BLaER1 (cell line): ENCODE measurements around the gene RTN4R.
A peak's percentile ranks its signal among the peaks of the same experiment; 100 is the strongest.

Source experiments
- H3K27ac ChIP-seq: shearing (Covaris generic); formaldehyde crosslinking; 2 replicates; pipeline ENCODE4 v1.8.1; 2022
- H3K27me3 ChIP-seq: shearing (Covaris generic); formaldehyde crosslinking; 2 replicates; pipeline ENCODE4 v1.8.1; 2022
- H3K36me3 ChIP-seq: shearing (Covaris generic); formaldehyde crosslinking; 2 replicates; pipeline ENCODE4 v1.8.1; 2022
- H3K4me1 ChIP-seq: shearing (Covaris generic); formaldehyde crosslinking; 2 replicates; pipeline ENCODE4 v1.8.1; 2022
- H3K4me2 ChIP-seq: shearing (Covaris generic); formaldehyde crosslinking; 2 replicates; pipeline ENCODE4 v1.8.1; 2022
- H3K4me3 ChIP-seq: shearing (Covaris generic); formaldehyde crosslinking; 2 replicates; pipeline ENCODE4 v1.8.1; 2022
- H3K9ac ChIP-seq: shearing (Covaris generic); formaldehyde crosslinking; 2 replicates; pipeline ENCODE4 v1.8.1; 2022
- H3K9me3 ChIP-seq: shearing (Covaris generic); formaldehyde crosslinking; 2 replicates; pipeline ENCODE4 v1.8.1; 2022
- H4K20me1 ChIP-seq: shearing (Covaris generic); formaldehyde crosslinking; 2 replicates; pipeline ENCODE4 v1.8.1; 2022
- Cebpa-rat ChIP-seq: shearing (Covaris generic); IDR thresholded peaks from 2 replicates; pipeline ENCODE4 v1.8.1; 2022

The RTN4R gene

GRCh38 chr22:20239676-20240446 lies 28.3 kb downstream of the RTN4R start:
- peaks cover 7% of the 10 kb centered on the region; the same call in 1 of the 2 replicates for H4K20me1 ChIP-seq
- peaks cover 100% of the 10 kb centered on the region for H3K4me1 ChIP-seq
- H3K4me2 ChIP-seq, result peak overlapping the region; percentile 94
- no peaks in the 10 kb centered on the region for H3K27me3 ChIP-seq
- peak overlapping the region; percentile 89 for H3K27ac ChIP-seq
- peaks cover 25% of the 10 kb centered on the region for H3K36me3 ChIP-seq
- TF ChIP-seq Cebpa-rat, result no peak
- H3K9ac ChIP-seq, result peak overlapping the region; percentile 79
- H3K9me3 ChIP-seq, result no peaks in the 10 kb centered on the region
- peak overlapping the region; percentile 62 for H3K4me3 ChIP-seq

- Histone ChIP-seq H3K36me3 (peaks cover 25% of the 10 kb centered on the region), H3K9ac (peak overlapping the region; percentile 79), H3K4me2 (peak overlapping the region; percentile 94), H3K27ac (peak overlapping the region; percentile 89), H3K27me3 (no peaks in the 10 kb centered on the region), H3K4me1 (peaks cover 100% of the 10 kb centered on the region), H3K4me3 (peak overlapping the region; percentile 62), H4K20me1 (peaks cover 7% of the 10 kb centered on the region; the same call in 1 of the 2 replicates), H3K9me3 (no peaks in the 10 kb centered on the region)
- no peak for TF ChIP-seq Cebpa-rat
Observed at GRCh38 chr22:20238901-20239675, 29.0 kb downstream of the RTN4R start.

- H3K9me3 ChIP-seq, result no peaks in the 10 kb centered on the region
- TF ChIP-seq Cebpa-rat, result no peak
- H3K36me3 ChIP-seq, result peaks cover 25% of the 10 kb centered on the region
- H3K27me3 ChIP-seq, result no peaks in the 10 kb centered on the region
- peaks cover 7% of the 10 kb centered on the region; the same call in 1 of the 2 replicates for H4K20me1 ChIP-seq
- H3K4me3 ChIP-seq, result peak overlapping the region; percentile 62
- H3K4me2 ChIP-seq, result peak overlapping the region; percentile 94
- peaks cover 100% of the 10 kb centered on the region for H3K4me1 ChIP-seq
- H3K9ac ChIP-seq, result peak overlapping the region; percentile 79
- peak overlapping the region; percentile 89 for H3K27ac ChIP-seq
Observed at GRCh38 chr22:20238536-20238900, 29.6 kb downstream of the RTN4R start.

- Histone ChIP-seq H3K27ac (peak overlapping the region; percentile 89), H3K27me3 (no peaks in the 10 kb centered on the region), H3K4me1 (peaks cover 100% of the 10 kb centered on the region), H3K4me3 (peak overlapping the region; percentile 62), H3K4me2 (peak overlapping the region; percentile 94), H3K9ac (peak overlapping the region; percentile 79), H3K9me3 (no peaks in the 10 kb centered on the region), H3K36me3 (peaks cover 22% of the 10 kb centered on the region), H4K20me1 (peaks cover 2% of the 10 kb centered on the region; the same call in 1 of the 2 replicates)
- TF ChIP-seq Cebpa-rat, result peak; percentile 93
Observed at GRCh38 chr22:20237480-20238440, 30.4 kb downstream of the RTN4R start.

- Histone ChIP-seq H3K9me3 (no peaks in the 10 kb centered on the region), H3K9ac (peak overlapping the region; percentile 79), H3K36me3 (peaks cover 7% of the 10 kb centered on the region), H3K27me3 (no peaks in the 10 kb centered on the region), H3K4me2 (peak overlapping the region; percentile 94), H3K27ac (peak overlapping the region; percentile 89), H4K20me1 (no peaks in the 10 kb centered on the region), H3K4me3 (0 out of 2 replicates have a peak overlapping the region, but pooled peaks have one; percentile 3), H3K4me1 (peaks cover 100% of the 10 kb centered on the region)
- no peak for TF ChIP-seq Cebpa-rat
Observed at GRCh38 chr22:20236052-20236717, 31.9 kb downstream of the RTN4R start.

GRCh38 chr22:20235389-20235991 lies 32.6 kb downstream of the RTN4R start:
- H3K4me1 ChIP-seq, result peaks cover 100% of the 10 kb centered on the region
- peak overlapping the region; percentile 89 for H3K27ac ChIP-seq
- no peak overlapping the region for H3K4me3 ChIP-seq
- H3K36me3 ChIP-seq, result no peaks in the 10 kb centered on the region
- H3K9me3 ChIP-seq, result no peaks in the 10 kb centered on the region
- TF ChIP-seq Cebpa-rat, result no peak
- peak overlapping the region; percentile 79 for H3K9ac ChIP-seq
- no peaks in the 10 kb centered on the region for H4K20me1 ChIP-seq
- no peaks in the 10 kb centered on the region for H3K27me3 ChIP-seq
- peak overlapping the region; percentile 94 for H3K4me2 ChIP-seq

GRCh38 chr22:20234760-20235388 lies 33.2 kb downstream of the RTN4R start:
- H3K9ac ChIP-seq, result peak overlapping the region; percentile 79
- no peaks in the 10 kb centered on the region for H4K20me1 ChIP-seq
- no peaks in the 10 kb centered on the region for H3K27me3 ChIP-seq
- peak overlapping the region; percentile 89 for H3K27ac ChIP-seq
- peaks cover 100% of the 10 kb centered on the region for H3K4me1 ChIP-seq
- no peak for TF ChIP-seq Cebpa-rat
- no peaks in the 10 kb centered on the region for H3K9me3 ChIP-seq
- H3K4me2 ChIP-seq, result peak overlapping the region; percentile 94
- H3K36me3 ChIP-seq, result no peaks in the 10 kb centered on the region
- no peak overlapping the region for H3K4me3 ChIP-seq

- Histone ChIP-seq H3K4me2 (peak overlapping the region; percentile 94), H3K36me3 (no peaks in the 10 kb centered on the region), H4K20me1 (no peaks in the 10 kb centered on the region), H3K27ac (peak overlapping the region; percentile 89), H3K4me1 (peaks cover 100% of the 10 kb centered on the region), H3K9ac (peak overlapping the region; percentile 79; the same call in 1 of the 2 replicates), H3K9me3 (no peaks in the 10 kb centered on the region), H3K4me3 (no peak overlapping the region), H3K27me3 (no peaks in the 10 kb centered on the region)
- TF ChIP-seq Cebpa-rat, result no peak
Observed at GRCh38 chr22:20234314-20234682, 33.8 kb downstream of the RTN4R start.
